PFSK-1 (cell line): ENCODE measurements around the gene NIM1K.

ENCODE experiments used
- POLR2AphosphoS5 ChIP-seq: IDR thresholded peaks from 2 replicates; pipeline ENCODE4 v1.6.1; 2012; ENCODE audit warnings: low read depth, mild to moderate bottlenecking, control low read depth, low read length, moderate library complexity
- SIN3A ChIP-seq: IDR thresholded peaks from 2 replicates; pipeline ENCODE4 v1.6.1; 2012; ENCODE audit warnings: mild to moderate bottlenecking, low read length, moderate library complexity, borderline replicate concordance; ENCODE audit not compliant: insufficient read depth
- TAF1 ChIP-seq: IDR thresholded peaks from 2 replicates; pipeline ENCODE4 v1.6.1; 2012; ENCODE audit warnings: low read length, control low read depth, borderline replicate concordance; ENCODE audit not compliant: insufficient read depth

DNA sequence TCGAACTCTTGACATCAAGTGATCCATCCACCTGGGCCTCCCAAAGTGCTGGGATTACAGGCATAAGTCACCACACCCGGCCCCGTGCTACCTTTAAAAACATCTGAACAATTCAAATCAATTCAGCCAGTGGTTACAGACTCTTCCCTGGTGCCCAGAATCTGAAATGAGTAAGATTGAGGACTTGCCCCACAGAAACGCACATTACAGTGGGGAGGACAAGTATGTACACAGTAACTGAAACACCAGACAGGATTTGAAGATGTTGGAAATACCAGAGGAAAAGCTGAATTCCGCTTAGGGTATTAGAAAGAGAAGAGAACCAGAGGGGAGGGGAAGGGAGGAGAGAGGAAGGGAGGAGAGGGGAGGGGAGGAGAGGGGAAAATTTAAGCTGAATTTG lies 17.8 kb downstream of the NIM1K start:
- TF ChIP-seq TAF1 (no peak), POLR2AphosphoS5 (no peak), SIN3A (no peak)
